Spleen (tissue), 7 donors: ENCODE data around the gene OGG1.

Experiments
- CTCF ChIP-seq, 11 experiments: fragments of 200-600 bp in 7 of 11; fragments of 450-650 bp in 4 of 11; sonication (generic) in 4 of 11; IDR thresholded peaks in 8 of 11; conservative IDR thresholded peaks in 3 of 11; 1 replicate in 7 of 11; 2 replicates in 4 of 11; pipeline versions ENCODE4 v1.4.0 to v1.8.0; 2016 to 2021; ENCODE audit warnings: antibody characterized with exemption in 11 of 11, inconsistent platforms in 4 of 11, mild to moderate bottlenecking in 1 of 11
- POLR2A ChIP-seq, 3 donors: fragments of 450-650 bp; IDR thresholded peaks; one replicate each; pipeline ENCODE4 v1.5.1; 2017; ENCODE audit warnings: antibody characterized with exemption in 3 of 3, mild to moderate bottlenecking in 1 of 3
- POLR2AphosphoS5 ChIP-seq, 3 donors: sonication (generic); formaldehyde crosslinking; IDR thresholded peaks; one replicate each; pipeline ENCODE4 v1.5.1; 2017; ENCODE audit warnings: antibody characterized with exemption in 3 of 3
- donor health status: DM: no; HTN: no; CAD: no; lungs with moderate emphysema.
- donor health status: DM: no; HTN: no; CAD: no.
- donor health status: DM: no; HTN: no; CAD: no.

GRCh38 chr3:9749645-9750555 is at the start of gene OGG1:
- TF ChIP-seq CTCF (IDR thresholded peaks at IDR 0.05 in 8 of 11, conservative IDR thresholded peaks at IDR 0.05 in 3 of 11): peak in 2 of 11 experiments; percentile 10 to 17
- TF ChIP-seq POLR2A (IDR thresholded peaks at IDR 0.05): peak in 1 of 3 donors; percentile 3
- TF ChIP-seq POLR2AphosphoS5 (IDR thresholded peaks at IDR 0.05): peak; percentile 90 to 94 (median 93)
